PC-3 (cell line): ENCODE measurements around the gene TRIM44.

Experiments used
- CTCF ChIP-seq: fragments of 300-600 bp; sonication (generic); conservative IDR thresholded peaks from 2 replicates; pipeline ENCODE4 v1.5.1; 2017; ENCODE audit warnings: antibody characterized with exemption, low read depth, mild to moderate bottlenecking, low read length
- EZH2 ChIP-seq: fragments of 300-600 bp; sonication (generic); IDR thresholded peaks from one replicate; pipeline ENCODE4 v1.6.1; 2017; ENCODE audit warnings: antibody characterized with exemption, mild to moderate bottlenecking, low read length; ENCODE audit not compliant: unreplicated experiment

- TF ChIP-seq CTCF (no peak), EZH2 (no peak)
Measured at GRCh38 chr11:35792846-35793192, 130.2 kb downstream of the TRIM44 start.
